GM21381 (cell line): ENCODE measurements around the gene PCDHA3.
"Not testable (repeated sequence)": the region's sequence is repeated elsewhere in the genome, so short reads cannot be mapped to it uniquely, and the experiment has no call there.

Experiments
- ATAC-seq: cut with Tn5 transposase; IDR thresholded peaks from one replicate; pipeline ENCODE4 v1.9.1; 2021; ENCODE audit warnings: mild to moderate bottlenecking, moderate library complexity; ENCODE audit not compliant: unreplicated experiment

The PCDHA3 gene

GRCh38 chr5:140808889-140809291 is 8.0 kb downstream of the PCDHA3 start:
- ATAC-seq, result no peak

DNA sequence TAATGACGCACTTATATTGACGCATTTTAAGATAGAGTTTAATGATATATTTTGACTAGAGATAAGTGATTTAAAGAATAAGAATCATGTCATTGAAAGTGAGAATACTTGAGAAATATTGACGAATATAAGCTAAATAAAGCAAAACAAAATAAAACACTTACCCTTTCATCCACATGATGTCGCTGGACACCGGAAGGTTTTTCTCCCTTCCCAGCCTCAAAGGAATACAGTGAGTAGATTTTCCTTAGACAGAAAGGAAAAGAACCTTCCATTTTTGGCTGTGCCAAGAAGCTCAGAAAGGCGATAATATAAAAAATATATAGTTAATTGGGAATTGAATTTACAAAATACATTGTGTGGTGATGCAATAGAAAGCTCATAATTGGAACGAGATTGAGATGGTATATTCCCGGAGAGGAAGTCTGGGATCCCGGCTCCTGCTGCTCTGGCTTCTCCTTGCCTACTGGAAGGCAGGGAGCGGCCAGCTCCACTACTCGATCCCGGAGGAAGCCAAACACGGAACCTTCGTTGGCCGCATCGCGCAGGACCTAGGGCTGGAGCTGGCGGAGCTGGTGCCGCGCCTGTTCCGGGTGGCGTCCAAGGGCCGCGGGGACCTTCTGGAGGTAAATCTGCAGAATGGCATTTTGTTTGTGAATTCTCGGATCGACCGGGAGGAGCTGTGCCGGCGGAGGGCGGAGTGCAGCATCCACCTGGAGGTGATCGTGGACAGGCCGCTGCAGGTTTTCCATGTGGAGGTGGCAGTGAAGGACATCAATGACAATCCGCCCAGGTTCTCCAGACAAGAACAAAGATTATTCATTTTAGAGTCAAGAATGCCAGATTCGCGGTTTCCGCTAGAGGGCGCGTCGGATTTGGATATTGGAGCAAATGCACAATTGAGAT is 20.8 kb downstream of the PCDHA3 start, which contains the start of gene PCDHA5:
Gene PCDHA5 (plus strand): TSS at position 239 of the 906 bp plus-strand sequence.
- no peak for ATAC-seq

DNA sequence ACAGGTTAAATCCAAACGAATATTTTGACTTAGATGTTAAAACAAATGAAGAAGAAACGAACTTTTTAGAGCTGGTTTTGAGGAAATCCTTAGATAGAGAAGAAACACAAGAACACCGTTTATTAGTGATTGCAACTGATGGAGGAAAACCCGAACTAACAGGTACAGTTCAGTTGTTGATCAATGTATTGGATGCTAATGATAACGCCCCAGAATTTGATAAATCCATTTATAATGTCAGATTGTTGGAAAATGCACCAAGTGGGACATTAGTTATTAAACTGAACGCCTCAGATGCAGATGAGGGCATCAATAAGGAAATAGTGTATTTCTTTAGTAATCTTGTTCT is 21.4 kb downstream of the PCDHA3 start:
- ATAC-seq, result no peak

DNA sequence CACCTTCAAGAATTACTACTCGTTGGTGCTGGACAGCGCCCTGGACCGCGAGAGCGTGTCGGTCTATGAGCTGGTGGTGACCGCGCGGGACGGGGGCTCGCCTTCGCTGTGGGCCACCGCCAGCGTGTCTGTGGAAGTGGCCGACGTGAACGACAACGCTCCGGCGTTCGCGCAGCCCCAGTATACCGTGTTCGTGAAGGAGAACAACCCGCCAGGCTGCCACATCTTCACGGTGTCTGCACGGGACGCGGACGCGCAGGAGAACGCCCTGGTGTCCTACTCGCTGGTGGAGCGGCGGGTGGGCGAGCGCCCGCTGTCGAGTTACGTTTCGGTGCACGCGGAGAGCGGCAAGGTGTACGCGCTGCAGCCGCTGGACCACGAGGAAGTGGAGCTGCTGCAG is 22.1 kb downstream of the PCDHA3 start:
- ATAC-seq, result not testable (repeated sequence)

DNA sequence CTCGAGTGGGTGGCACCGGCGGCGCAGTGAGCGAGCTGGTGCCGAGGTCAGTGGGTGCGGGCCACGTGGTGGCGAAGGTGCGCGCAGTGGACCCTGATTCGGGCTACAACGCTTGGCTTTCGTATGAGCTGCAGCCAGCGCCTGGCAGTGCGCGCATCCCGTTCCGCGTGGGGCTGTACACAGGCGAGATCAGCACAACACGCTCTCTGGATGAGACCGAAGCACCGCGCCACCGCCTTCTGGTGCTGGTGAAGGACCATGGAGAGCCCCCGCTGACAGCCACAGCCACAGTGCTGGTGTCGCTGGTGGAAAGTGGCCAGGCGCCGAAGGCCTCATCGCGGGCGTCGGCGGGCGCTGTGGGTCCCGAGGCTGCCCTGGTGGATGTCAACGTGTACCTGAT is 22.6 kb downstream of the PCDHA3 start:
- no peak for ATAC-seq

GRCh38 chr5:140827704-140828361 is 27.0 kb downstream of the PCDHA3 start, which contains the start of gene PCDHA6:
Gene PCDHA6 (plus strand): TSS chr5:140827960. CDS start chr5:140828092, 132 bp downstream.
- no peak for ATAC-seq

GRCh38 chr5:140828362-140828737 is 27.5 kb downstream of the PCDHA3 start:
- no peak for ATAC-seq

- ATAC-seq, result not testable (repeated sequence)
These were observed 28.9 kb downstream of the PCDHA3 start for GRCh38 chr5:140829511-140830501.

DNA sequence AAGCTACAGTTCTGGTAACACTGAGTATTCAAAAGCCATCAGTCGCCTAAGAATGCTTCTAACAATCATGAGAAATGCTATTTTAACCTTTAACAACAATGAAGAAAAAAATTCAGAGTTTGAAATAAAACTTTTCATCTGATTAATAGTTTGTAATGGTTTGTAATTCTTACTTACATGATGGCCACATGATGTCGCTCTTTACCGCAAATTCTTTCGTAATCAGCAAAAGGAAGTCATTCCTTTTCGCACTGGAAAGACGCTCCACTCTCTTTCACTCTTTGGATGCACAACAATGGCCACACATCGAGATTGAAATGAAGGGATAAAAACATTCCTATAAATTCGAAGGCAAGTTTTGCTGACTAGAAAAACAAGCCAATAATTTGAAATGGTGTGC is 33.1 kb downstream of the PCDHA3 start, which contains the start of gene PCDHA7:
Gene PCDHA7 (plus strand): TSS at position 277 of the 400 bp plus-strand sequence. CDS start 115 bp downstream, at position 392.
- ATAC-seq, result no peak

DNA sequence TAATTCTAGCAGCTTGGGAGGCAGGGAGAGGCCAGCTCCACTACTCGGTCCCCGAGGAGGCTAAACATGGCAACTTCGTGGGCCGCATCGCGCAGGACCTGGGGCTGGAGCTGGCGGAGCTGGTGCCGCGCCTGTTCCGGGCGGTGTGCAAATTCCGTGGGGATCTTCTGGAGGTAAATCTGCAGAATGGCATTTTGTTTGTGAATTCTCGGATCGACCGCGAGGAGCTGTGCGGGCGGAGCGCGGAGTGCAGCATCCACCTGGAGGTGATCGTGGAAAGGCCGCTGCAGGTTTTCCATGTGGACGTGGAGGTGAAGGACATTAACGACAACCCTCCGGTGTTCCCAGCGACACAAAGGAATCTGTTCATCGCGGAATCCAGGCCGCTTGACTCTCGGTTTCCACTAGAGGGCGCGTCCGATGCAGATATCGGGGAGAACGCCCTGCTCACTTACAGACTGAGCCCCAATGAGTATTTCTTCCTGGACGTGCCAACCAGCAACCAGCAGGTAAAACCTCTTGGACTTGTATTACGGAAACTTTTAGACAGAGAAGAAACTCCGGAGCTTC is 33.7 kb downstream of the PCDHA3 start:
- ATAC-seq, result not testable (repeated sequence)

DNA sequence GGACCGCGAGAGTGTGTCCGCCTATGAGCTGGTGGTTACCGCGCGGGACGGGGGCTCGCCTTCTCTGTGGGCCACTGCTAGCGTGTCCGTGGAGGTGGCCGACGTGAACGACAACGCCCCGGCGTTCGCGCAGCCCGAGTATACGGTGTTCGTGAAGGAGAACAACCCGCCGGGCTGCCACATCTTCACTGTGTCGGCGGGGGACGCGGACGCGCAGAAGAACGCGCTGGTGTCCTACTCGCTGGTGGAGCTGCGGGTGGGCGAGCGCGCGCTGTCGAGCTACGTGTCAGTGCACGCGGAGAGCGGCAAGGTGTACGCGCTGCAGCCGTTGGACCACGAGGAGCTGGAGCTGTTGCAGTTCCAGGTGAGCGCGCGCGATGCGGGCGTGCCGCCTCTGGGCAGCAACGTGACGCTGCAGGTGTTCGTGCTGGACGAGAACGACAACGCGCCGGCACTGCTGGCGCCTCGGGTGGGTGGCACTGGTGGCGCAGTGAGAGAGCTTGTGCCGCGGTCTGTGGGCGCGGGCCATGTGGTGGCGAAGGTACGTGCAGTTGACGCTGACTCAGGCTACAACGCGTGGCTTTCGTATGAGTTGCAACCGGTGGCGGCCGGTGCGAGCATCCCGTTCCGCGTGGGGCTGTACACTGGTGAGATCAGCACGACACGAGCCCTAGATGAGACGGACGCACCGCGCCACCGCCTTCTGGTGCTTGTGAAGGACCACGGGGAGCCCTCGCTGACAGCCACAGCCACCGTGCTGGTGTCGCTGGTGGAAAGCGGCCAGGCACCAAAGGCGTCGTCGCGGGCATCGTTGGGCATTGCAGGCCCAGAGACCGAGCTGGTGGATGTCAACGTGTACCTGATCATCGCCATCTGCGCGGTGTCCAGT is 35.0 kb downstream of the PCDHA3 start:
- no peak for ATAC-seq

DNA sequence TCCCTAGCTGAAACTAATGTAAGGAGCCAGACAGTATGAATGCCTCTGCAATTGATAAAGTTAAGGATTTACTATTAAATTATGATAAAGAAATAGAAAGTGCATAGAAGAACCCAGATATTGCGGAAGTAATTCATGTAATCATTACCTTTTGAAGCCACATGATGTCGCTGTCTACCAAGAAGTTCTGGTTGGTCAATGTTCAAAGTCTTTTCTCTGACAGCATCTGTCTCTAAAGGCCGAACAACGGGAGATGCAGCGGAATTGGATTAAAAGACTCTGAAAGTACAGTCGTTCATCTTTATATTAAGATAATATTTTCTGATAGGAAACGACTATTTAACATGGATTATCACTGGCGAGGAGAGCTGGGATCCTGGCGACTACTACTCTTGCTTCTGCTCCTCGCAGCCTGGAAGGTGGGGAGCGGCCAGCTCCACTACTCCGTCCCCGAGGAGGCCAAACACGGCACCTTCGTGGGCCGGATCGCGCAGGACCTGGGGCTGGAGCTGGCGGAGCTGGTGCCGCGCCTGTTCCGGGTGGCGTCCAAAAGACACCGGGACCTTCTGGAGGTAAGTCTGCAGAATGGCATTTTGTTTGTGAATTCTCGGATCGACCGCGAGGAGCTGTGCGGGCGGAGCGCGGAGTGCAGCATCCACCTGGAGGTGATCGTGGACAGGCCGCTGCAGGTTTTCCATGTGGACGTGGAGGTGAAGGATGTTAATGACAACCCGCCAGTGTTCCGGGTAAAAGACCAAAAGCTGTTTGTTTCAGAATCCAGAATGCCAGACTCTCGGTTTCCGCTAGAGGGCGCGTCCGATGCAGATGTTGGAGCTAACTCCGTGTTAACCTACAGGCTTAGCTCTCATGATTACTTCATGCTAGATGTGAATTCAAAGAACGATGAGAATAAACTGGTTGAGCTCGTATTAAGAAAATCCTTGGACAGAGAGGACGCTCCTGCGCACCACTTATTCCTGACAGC is 40.4 kb downstream of the PCDHA3 start, which contains the start of gene PCDHA8:
Gene PCDHA8 (plus strand): TSS at position 210 of the 985 bp plus-strand sequence. CDS start 135 bp downstream, at position 345.
- ATAC-seq, result no peak

DNA sequence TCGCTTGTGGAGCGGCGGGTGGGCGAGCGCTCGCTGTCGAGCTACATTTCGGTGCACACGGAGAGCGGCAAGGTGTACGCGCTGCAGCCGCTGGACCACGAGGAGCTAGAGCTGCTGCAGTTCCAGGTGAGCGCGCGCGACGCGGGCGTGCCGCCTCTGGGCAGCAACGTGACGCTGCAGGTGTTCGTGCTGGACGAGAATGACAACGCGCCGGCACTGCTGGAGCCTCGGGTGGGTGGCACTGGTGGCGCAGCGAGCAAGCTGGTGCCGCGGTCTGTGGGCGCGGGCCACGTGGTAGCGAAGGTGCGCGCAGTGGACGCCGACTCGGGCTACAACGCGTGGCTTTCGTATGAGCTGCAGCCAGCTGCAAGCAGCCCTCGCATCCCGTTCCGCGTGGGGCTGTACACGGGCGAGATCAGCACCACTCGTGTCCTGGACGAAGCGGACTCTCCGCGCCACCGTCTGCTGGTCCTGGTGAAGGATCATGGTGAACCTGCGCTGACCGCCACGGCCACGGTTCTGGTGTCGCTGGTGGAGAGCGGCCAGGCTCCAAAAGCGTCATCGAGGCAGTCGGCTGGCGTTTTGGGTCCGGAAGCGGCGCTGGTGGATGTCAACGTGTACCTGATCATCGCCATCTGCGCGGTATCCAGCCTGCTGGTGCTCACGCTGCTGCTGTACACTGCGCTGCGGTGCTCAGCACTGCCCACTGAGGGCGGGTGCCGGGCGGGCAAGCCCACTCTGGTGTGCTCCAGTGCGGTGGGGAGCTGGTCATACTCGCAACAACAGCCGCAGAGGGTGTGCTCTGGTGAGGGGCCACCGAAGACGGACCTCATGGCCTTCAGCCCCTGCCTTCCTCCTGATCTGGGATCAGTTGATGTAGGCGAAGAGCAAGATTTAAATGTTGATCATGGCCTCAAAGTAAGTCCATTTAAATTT is 42.2 kb downstream of the PCDHA3 start:
- ATAC-seq, result no peak

DNA sequence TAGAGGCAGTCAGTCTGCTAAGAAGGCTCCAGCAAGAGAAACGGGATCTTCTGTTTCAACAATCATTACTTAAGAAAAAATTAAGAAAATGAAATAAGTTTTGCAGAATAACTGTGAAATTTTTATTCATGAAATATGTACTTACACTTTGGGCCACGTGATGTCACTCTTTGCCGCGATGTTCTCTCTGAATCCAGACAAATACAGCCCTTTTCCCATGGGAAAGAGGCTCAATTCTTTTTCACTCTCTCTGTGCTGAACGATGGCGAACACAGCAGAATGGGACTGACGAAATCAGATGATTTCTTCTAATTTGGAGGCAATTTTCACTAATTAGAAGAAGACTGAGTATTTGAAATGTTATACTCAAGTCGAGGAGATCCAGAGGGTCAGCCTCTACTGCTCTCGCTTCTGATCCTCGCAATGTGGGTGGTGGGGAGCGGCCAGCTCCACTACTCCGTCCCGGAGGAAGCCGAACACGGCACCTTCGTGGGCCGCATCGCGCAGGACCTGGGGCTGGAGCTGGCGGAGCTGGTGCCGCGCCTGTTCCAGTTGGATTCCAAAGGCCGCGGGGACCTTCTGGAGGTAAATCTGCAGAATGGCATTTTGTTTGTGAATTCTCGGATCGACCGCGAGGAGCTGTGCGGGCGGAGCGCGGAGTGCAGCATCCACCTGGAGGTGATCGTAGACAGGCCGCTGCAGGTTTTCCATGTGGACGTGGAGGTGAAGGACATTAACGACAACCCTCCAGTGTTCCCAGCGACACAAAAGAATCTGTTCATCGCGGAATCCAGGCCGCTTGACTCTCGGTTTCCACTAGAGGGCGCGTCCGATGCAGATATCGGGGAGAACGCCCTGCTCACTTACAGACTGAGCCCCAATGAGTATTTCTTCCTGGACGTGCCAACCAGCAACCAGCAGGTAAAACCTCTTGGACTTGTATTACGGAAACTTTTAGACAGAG is 47.6 kb downstream of the PCDHA3 start, which contains the start of gene PCDHA9:
Gene PCDHA9 (plus strand): TSS at position 244 of the 964 bp plus-strand sequence. CDS start 114 bp downstream, at position 358.
- not testable (repeated sequence) for ATAC-seq

- ATAC-seq, result not testable (repeated sequence)
These were observed 49.2 kb downstream of the PCDHA3 start for GRCh38 chr5:140849831-140850634.
